ENCODE measurements around the gene UGT1A3.

Gene UGT1A3

GRCh38 chr2:233761040-233761769, 32.4 kb downstream of the UGT1A3 start:
- no peak for DNase-seq

GRCh38 chr2:233764264-233764663, 35.4 kb downstream of the UGT1A3 start:
- no peak for DNase-seq

DNA sequence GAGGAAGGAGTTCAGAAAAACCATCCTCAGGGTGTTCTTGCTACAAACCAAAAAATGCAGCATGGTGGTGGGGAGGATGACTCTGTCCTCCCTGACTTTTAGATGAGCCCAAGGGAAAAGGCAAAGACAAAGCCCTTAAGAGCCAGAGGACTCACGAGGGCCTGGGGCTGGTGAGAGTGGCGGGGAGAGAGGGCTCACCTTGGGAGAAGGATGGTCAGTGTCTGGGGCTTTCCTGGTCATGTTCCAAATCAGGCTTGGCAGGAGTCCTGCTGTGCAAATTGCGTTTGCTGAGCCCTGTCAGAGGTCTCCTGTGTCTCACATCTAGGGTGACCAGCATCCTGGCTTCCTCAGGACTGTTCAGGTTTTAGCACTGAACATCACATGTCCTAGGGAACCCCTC, 35.9 kb downstream of the UGT1A3 start:
- DNase-seq = no peak

DNA sequence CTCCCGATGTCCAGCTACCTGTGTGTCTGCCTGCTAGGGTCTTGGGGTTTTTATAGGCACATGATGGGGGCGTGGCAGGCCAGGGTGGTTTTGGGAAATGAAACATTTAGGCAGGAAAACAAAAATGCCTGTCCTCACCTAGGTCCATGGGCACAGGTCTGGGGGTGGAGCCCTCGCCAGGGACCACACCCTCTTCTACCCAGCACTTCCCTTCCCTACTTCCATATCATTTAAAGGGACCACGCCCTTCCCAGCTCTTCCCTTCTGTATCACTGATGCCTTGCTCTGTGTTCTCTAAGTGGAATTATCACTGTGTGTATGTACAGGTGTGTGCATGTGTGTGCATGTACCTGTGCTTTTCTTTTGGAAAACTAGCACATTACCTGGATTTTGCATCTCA, 37.6 kb downstream of the UGT1A3 start:
- no peak for DNase-seq

- DNase-seq = no peak
Measured at GRCh38 chr2:233768076-233768475, 39.2 kb downstream of the UGT1A3 start.

- no peak for DNase-seq
Measured at GRCh38 chr2:233769260-233769659, 40.4 kb downstream of the UGT1A3 start.

DNA sequence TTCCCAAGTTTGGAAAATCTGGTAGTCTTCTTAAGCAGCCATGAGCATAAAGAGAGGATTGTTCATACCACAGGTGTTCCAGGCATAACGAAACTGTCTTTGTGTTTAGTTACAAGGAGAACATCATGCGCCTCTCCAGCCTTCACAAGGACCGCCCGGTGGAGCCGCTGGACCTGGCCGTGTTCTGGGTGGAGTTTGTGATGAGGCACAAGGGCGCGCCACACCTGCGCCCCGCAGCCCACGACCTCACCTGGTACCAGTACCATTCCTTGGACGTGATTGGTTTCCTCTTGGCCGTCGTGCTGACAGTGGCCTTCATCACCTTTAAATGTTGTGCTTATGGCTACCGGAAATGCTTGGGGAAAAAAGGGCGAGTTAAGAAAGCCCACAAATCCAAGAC, 43.3 kb downstream of the UGT1A3 start:
- no peak for DNase-seq

- DNase-seq = no peak
Measured at GRCh38 chr2:233772583-233772982, 43.7 kb downstream of the UGT1A3 start.

DNA sequence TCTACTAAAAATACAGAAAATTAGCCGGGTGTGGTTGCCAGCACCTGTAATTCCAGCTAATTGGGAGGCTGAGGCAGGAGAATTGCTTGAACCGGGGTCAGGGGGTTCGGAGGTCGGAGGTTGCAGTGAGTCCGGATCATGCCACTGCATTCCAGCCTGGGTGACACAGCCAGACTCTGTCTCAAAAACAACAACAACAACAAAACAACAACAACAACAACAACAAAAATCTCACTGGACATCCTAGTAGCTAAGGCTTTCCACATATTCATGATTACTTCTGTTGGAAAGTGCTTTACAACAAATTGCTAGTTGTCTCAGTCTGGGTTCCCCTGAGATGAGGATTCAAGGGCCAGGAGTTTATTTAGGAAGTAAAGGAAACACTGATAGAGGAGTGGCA, 45.0 kb downstream of the UGT1A3 start:
- no peak for DNase-seq

GRCh38 chr2:233775414-233775813, 46.6 kb downstream of the UGT1A3 start:
- no peak for DNase-seq

DNA sequence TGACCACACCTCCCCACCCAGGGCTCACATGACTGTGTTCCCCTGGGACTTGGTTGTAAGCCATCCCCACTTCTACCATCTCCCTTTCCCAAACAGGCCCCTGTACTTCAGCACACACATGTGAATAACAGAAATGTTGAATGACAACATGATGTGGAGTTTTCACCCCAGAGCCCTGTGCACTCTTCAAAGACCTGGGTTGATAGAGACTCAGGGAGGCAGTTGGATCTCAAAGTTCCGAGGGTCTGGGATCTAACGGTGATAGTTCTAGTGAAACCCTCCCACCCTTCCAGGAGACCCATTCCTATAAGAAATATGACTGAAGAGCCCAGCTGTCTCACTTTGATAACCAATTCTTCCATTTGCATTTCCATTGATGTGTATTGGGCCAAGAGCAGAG, 49.2 kb downstream of the UGT1A3 start, which contains the start of gene MROH2A:
Gene MROH2A (plus strand): TSS at position 301 of the 400 bp plus-strand sequence. CDS start 1,029 bp downstream, outside the sequence.
- DNase-seq = no peak

GRCh38 chr2:233779722-233780121, 50.9 kb downstream of the UGT1A3 start:
- no peak for DNase-seq

GRCh38 chr2:233780771-233781170, 51.9 kb downstream of the UGT1A3 start:
- DNase-seq = no peak

DNA sequence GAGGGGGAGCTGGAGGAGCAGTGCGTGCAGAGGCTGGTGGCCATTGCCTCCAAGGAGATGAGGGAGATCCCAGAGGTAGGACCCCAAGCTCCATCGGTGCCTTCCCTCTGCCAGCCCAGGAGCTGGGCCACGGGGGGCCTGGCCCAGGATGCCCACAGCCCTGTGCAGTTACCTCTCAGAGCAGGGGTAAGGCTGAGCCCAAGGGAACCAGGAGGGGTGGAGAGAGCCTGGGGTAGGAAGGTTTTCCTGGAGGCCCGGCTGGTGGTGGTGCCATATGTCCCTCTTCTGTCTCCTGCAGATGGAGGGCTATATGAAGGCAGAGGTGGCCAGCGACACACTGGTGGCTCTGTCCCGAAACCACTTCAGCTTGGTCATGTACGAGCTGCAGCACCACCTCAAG, 60.7 kb downstream of the UGT1A3 start:
- DNase-seq = no peak

- DNase-seq = no peak
Measured at GRCh38 chr2:233791151-233791882, 62.5 kb downstream of the UGT1A3 start.

DNA sequence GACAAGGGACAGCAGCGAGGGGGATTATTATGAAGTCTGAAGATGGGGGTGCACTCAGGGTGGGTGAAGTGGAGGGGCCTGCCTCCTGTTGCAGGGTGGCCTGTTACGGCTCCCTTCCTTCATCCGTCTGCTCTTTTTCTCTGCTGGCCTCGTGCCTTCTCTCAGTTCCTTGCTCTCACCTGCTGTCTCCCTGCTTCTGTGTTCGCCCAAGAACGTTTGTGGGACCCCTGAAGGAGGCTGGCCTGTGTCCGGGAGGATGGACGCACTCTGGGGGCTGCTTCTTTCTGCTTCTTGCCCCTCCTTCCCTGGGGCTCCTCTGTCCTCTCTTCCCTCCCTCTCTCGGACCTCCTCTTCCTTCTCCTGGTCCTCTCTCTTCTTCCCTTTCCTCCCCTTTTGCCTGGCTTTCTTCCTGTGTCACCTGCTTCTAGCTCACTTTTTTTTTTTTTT, 63.1 kb downstream of the UGT1A3 start:
- no peak for DNase-seq

- DNase-seq = no peak
Measured at GRCh38 chr2:233792720-233793119, 63.9 kb downstream of the UGT1A3 start.

DNA sequence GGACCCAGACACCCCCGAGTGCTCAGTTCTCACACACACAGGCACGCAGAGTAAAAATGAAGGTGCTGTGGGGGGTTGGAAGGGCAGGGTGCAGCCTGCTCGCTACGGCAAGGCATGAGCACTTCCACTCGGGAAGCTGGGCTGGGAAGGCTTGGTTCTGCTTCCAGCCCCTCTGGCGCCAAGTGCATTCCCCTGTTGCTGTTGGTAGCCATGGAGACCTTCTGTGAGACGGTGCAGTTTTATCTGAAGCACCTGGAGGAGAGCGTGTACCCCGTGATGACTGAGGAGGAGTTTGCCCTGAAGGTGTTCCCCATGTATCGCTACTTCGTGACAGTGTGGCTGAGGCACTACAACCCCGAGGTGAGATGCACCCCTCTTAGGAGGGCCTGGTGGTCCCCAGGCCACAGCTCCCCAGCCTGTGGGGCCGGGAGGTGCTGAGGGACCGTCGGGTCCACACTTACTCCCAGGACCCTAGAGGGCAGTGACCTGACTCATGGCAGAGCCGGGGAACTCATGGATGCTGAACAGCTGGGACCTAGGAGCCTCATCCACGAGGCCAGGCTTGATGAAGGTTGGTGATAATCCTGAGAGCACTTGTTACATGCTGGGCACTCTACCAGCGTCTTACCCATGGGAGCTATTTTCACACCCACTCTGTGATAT, 64.8 kb downstream of the UGT1A3 start:
- no peak for DNase-seq

GRCh38 chr2:233794128-233794658, 65.4 kb downstream of the UGT1A3 start:
- DNase-seq = no peak

DNA sequence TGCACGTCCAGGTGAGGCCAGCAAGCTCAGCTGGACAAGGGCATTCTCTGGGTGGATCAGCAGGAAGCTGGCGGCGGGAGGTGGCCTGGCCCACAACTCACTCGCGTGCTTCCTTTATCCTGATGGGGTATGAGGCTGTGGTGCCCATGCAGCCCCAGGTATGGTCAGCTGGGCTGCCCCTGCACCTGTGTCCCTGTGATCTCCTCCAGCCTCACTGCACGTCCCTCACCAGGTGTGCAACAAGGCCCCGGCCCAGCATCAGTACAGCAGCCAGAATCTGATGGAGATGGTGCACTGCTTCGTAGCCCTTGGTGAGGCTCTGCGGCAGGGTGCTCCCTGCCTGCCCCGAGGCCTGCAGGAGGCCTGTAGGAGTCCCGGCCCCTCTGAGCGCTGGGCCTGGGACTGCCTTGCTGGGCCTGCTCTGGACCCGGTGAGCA, 66.9 kb downstream of the UGT1A3 start:
- no peak for DNase-seq

DNA sequence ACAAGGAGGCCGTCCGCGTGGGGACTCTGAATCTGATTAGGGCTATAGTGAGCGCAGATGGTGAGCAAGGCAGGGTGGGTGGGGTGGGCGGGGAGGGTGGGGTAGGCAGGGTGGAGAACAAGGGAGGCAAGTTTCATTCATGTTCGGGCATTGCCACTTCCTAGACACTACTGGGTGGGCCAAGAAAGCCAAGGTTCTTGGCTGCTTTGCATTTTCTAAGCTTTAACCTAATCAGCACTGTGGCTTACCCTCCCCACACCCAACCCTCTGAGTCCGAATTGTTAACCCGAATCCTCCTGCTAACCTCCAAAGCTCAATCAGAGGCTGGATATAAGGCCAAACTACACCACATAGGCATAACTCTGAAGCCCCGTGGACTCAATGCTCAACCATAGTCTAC, 67.4 kb downstream of the UGT1A3 start:
- no peak for DNase-seq

GRCh38 chr2:233798335-233799086, 69.7 kb downstream of the UGT1A3 start:
- DNase-seq = no peak

Measured in SIG-M5 (cell line).